Stimulated activated CD8-positive, alpha-beta memory T cell treated with anti-CD3 and anti-CD28 coated beads, Interleukin-15, amount 100 ng/mL, for 48 hours (primary cell): ENCODE results near the gene LYSMD2.

Experiments
- DNase-seq, 2 donors: peaks; one replicate each; pipeline ENCODE4 v3.0.0-alpha.2; 2020; ENCODE audit warnings: low read depth in 2 of 2

Gene LYSMD2

DNA sequence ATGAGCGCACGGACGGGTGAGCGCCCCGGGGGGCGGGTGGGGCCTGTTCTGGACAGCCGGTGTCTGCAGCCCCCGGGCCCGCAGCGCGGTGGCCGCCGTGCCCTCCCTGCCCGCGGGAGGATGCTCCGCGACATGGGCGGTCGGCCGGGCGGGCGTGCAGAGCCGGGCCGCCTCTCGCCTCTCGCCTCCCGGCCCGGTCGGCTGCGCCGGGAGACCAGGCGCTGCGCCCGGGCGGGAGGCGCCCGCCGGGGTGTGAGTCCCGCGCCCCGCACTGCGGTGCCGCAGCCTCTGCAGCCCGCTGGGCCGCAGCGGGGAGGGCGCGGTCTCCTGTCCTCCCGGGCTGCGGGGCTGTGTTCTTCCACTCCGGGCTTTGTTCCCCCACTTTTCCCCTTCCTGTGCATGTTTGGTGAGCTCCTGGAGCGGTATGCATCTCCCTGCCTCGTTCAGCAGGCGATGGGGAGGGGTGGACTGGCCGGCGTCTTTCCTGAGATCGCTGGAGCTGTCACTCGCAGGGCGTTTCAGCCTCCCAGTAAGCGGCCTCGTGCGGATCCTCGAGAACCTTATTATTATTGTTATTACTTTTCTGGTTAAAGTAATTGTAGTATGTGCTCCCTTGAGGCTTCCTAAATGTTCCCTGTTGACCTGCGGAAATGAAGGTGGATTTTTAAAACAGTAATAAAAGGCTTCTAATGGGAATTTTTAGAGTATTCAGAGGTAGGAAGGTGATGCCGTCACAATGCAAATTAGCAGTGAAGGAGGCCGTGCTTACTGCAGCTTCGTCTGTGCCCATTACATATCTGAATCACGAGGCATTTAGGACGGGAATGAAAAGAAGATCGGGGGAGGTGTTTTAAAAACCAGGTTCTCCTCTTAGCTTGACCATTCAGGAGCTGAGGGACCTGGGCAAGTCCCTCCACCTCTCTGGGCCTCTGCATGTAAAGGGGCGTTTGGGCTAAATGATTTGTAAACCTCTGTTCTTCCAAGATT, 14.5 kb upstream of the LYSMD2 start:
- DNase-seq: no peak

DNA sequence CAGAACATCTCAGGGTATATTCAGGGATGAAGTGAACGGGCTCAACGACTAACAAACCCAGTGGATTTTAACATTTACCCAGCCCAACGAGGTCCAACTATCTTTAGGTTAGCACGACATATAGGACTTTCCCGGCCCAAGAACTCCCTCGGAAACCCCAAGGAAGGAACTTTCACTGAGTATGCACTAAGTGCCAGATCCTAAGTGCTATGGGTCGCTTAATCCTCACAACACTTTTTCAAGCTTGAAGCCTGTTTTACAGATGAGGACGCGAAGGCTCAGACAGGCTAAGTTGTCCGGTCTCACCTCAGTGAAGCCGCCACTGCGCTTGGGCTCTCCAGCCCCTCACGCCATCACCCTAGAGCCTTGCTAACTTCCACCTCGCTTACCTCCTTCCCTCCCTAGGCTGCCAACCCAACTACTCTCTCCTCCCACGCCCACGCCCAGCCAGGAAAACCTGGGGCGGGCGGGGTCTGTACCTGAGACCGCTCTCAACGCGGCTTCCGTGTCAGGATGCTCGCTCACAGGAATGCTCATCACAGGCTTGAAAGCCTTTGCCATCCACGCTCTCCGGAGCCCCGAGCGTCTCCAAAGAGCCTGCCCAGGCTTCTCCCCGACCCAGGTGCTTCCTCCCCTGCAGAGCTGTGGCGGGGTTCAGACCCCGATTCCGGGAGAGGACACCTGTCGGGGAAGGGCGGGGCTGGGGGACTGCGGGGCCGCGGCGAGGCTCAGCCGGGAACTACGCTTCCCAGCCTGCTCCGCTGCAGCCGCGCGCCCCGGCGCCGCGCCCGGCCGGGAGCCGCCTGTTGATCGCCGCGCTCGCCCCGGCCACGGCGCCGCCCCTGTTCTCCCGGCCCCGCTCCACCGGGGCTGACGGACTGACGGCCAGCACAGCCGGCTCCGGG, 13.6 kb upstream of the LYSMD2 start, which contains the start of gene TMOD2:
Gene TMOD2, plus strand, starts transcription at position 806 of the 905 bp plus-strand sequence. CDS start 14,845 bp downstream, outside the sequence.
- DNase-seq: peak in 1 of 2 donors; percentile 44

DNA sequence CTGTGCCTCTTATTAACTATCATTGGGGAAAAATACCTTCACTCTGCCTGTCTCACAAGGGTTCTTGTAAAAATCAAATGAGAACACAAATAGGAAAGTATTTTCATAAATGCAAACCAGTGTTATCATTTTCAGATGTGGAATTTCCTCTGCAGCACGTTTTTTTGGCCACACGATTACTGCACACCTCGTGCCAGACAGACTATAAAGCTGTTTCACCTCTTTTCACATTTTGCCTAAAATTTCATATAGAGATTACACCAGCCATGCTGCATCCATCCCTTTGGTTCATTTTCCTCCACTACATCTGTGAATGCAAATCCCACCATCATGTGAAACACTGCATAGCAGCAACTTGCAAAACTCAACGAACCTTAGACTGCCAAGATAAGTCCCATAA, 12.7 kb upstream of the LYSMD2 start:
- no peak for DNase-seq

- DNase-seq: no peak
Observed at GRCh38 chr15:51749307-51749706, 11.9 kb upstream of the LYSMD2 start.

GRCh38 chr15:51739061-51739712, 1.7 kb upstream of the LYSMD2 start:
- DNase-seq: no peak

GRCh38 chr15:51738553-51738952, 1.1 kb upstream of the LYSMD2 start:
- DNase-seq: no peak

DNA sequence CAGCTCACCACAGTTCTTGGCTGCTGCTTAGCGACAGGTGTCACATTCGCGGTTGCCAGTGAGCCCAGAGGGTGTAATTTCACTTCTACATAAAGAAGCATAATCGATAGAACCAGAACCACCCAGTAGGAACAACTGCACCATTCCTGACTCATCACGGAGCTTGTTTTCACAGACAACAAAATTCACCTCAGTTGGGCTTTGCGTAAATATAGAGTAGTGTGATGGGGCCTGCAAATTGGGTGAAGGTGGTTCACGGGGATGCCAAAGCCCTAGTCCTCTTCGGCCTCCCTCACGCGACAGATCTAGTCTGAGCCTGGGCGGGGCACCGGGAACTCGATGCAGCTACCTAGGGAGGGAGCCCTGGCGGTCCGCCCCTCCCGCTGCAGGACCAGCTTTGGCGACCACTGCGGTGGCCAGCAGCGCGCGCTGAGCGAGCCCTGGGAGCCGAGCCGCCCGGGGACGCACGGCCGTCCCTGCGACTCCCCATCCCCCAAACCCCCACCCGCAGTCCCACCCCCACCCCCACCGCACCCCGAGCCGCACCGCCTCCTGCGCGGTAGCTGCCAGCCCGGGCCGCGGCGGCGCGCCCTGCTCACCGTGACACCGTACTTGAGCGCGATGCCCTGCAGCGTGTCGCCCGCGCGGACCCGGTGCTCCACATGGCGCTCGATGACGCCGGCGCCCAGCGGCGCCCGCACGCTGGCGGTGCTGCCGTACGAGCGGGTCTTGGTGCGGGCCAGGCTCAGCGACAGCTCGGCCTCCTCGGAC, 519 bp downstream of the LYSMD2 start:
- DNase-seq: peak in 1 of 2 donors; percentile 37

GRCh38 chr15:51736069-51736468, 1.4 kb downstream of the LYSMD2 start:
- no peak for DNase-seq

DNA sequence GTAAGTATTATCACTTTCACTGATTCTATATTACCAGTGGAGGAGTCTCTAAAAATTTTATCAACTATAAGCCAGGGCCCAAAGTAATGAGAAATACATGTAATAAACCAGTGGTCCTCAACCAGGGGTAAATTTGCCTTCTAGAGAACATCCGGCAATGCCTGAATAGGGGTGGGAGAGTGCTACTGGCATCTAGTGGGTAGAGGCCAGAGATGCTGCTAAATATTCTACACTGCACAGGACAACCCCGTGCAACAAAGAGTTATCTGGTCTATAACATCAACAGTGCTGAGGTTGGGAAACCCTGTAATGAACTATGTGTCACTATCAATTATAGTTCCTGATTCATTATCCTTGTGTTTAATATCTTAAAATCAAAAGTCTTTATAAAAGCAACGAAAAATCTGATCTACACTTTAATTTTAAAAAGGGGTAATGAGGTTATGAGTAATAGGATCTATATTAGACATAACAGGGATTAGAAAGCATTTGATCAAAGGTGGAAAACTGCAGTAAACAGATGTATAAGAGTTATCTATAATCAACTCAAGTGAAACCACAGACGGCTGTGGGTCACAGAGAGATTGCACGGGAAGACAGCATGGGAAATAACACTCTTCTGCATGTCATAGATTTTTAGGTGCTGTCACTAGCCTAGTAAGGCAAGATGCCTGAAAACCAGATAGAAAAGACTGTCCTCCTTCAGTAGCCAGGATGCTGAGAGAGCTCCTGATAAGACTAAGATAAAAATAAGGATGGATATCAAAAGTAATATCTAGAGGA, 2.0 kb downstream of the LYSMD2 start:
- DNase-seq: no peak

DNA sequence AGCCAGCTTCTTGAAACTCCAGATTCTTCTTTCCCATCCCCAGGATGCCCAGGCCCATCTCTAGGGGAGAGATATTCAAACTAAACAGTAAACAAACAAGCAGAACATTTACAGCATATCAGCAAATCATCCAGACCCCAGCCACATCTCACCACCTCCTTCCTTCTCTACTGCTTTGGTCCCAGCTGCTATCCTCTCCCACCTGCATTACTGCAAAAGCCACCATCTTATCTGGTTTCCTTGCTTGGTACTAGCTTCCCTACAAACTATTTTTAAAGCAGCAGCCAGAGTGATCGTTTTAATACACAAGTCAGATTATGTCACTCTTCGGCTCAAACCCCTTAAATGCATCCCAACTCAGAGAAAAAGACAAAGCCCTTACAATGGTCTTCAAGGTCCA, 4.8 kb downstream of the LYSMD2 start:
- DNase-seq: no peak

- no peak for DNase-seq
Observed at GRCh38 chr15:51731549-51732267, 5.7 kb downstream of the LYSMD2 start.

GRCh38 chr15:51727141-51727897, 10.1 kb downstream of the LYSMD2 start:
- DNase-seq: no peak

DNA sequence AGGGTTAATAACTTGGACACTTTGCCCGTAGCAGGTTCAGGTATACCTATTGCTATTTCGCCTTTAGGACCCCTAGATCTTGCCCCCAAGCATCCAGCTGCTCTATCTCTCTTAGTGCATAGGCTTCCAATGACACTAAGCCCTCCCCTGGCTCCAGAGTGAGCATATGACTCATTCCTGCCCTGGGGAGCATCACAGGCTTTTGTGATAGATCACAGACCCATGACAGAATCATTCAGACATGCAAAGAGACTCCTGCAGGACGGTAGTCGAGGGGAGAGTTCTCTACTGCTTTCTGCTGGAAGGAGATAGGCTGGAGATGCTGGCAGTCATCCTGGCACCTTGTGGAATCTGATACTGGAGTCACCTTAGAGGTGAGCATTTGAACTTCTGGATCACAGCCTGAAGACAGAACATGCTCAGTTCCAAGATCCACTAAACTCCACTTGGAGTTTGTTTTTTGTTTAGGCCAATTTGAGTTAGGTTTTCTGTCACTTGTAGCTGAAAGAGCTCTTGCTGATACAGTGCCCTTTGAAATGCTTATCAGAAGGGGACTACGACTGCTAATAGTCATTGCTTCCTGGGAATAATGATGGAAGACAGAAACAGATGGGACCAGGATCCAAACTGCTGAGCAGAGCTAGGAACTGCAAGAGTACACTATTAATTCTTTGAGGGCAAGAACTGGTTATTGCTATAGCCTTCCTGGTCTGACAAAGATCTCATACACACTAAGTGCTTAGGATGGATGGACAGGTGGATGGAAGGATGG, 11.0 kb downstream of the LYSMD2 start:
- DNase-seq: no peak

GRCh38 chr15:51724673-51725072, 12.8 kb downstream of the LYSMD2 start:
- DNase-seq: no peak

GRCh38 chr15:51724199-51724598, 13.3 kb downstream of the LYSMD2 start:
- DNase-seq: no peak

- no peak for DNase-seq
Observed at GRCh38 chr15:51721199-51721960, 16.1 kb downstream of the LYSMD2 start.
